SU-DHL-6 (cell line): ENCODE measurements around the gene R3HDML.
"Not testable (repeated sequence)": the region's sequence is repeated elsewhere in the genome, so short reads cannot be mapped to it uniquely, and the experiment has no call there.

Experiments
- H2AFZ ChIP-seq: fragments of 200-600 bp; sonication (generic); 2 replicates; pipeline ENCODE4 v1.6.1; 2014; ENCODE audit warnings: low read depth, mild to moderate bottlenecking, moderate library complexity, mixed read lengths, antibody characterized with exemption, low read length; ENCODE audit not compliant: severe bottlenecking
- H3F3A ChIP-seq: fragments of 200-600 bp; shearing (Covaris generic); 2 replicates; pipeline ENCODE4 v1.6.0; 2016; ENCODE audit warnings: antibody characterized with exemption, mild to moderate bottlenecking; ENCODE audit not compliant: insufficient read depth
- H3K27ac ChIP-seq: fragments of 200-600 bp; sonication (generic); 2 replicates; pipeline ENCODE4 v1.5.1; 2016; ENCODE audit warnings: low read depth, mild to moderate bottlenecking, low read length, moderate library complexity, mixed read lengths
- H3K27me3 ChIP-seq: fragments of 200-600 bp; sonication (generic), shearing (Covaris generic); 2 replicates; pipeline ENCODE4 v1.6.0; 2014; ENCODE audit warnings: mild to moderate bottlenecking, low read length
- H3K36me3 ChIP-seq: fragments of 200-600 bp; sonication (generic); 2 replicates; pipeline ENCODE4 v1.6.1; 2014; ENCODE audit warnings: mild to moderate bottlenecking, low read length, mixed read lengths
- H3K4me2 ChIP-seq: fragments of 300-600, 200-600 bp; shearing (Covaris generic), sonication (generic); 2 replicates; pipeline ENCODE4 v1.6.0; 2014; ENCODE audit warnings: low read length, low read depth, mild to moderate bottlenecking; ENCODE audit not compliant: poor library complexity, severe bottlenecking
- H3K4me3 ChIP-seq: fragments of 200-600 bp; sonication (generic); 2 replicates; pipeline ENCODE4 v1.5.1; 2014; ENCODE audit warnings: antibody characterized with exemption, low read length, mild to moderate bottlenecking, mixed read lengths; ENCODE audit not compliant: insufficient read depth, poor library complexity, severe bottlenecking
- H3K79me2 ChIP-seq: fragments of 200-600 bp; sonication (generic); 2 replicates; pipeline ENCODE4 v1.6.1; 2014; ENCODE audit warnings: mild to moderate bottlenecking, low read length, moderate library complexity; ENCODE audit not compliant: insufficient read depth
- H3K9ac ChIP-seq: fragments of 200-600 bp; sonication (generic); 2 replicates; pipeline ENCODE4 v1.7.0; 2014; ENCODE audit warnings: mild to moderate bottlenecking, low read length
- H3K9me2 ChIP-seq: fragments of 200-600 bp; sonication (generic); replicated peaks from 2 replicates; pipeline ENCODE4 v1.6.1; 2014; ENCODE audit warnings: low read length; ENCODE audit not compliant: insufficient read depth
- H3K9me3 ChIP-seq: fragments of 200-600 bp; sonication (generic); 2 replicates; pipeline ENCODE4 v1.6.1; 2014; ENCODE audit warnings: low read length, mixed read lengths; ENCODE audit not compliant: insufficient read depth
- H4K20me1 ChIP-seq: fragments of 200-600 bp; sonication (generic); 2 replicates; pipeline ENCODE4 v1.6.1; 2014; ENCODE audit warnings: low read depth, mild to moderate bottlenecking, antibody characterized with exemption, low read length, moderate library complexity, mixed read lengths
- EZH2phosphoT487 ChIP-seq: fragments of 200-600 bp; sonication (generic), shearing (Covaris generic); conservative IDR thresholded peaks from 2 replicates; pipeline ENCODE4 v1.6.1; 2018; ENCODE audit warnings: mild to moderate bottlenecking, antibody characterized with exemption, low read length, moderate library complexity, mixed read lengths
- TF ChIP-seq, protein P1 (sequence below): fragments of 200-600 bp; sonication (generic); IDR thresholded peaks from one replicate; pipeline ENCODE4 v1.5.1; 2017; ENCODE audit warnings: antibody characterized with exemption, mild to moderate bottlenecking, low read length, moderate library complexity; ENCODE audit not compliant: insufficient read depth, poor library complexity, severe bottlenecking

Gene R3HDML

DNA sequence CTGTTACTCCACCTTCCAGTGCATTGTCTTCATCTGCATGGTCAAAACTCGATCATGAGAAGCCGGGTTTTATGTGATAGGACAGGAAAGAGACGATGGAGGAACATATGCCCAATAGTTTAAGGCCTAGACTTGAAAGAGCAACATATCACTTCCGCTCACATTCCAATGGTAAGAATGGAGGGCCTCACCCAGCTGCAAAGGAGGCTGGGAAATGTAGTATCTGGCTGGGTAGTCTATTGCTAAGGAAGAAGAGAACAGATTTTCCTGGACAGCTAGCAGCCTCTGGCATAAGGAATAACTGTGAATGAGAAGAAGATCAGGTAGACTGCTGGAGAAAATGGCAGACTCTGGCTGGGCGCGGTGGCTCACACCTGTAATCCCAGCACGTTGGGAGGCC, 45.1 kb upstream of the R3HDML start:
- no peaks in the 10 kb centered on the region for H3K36me3 ChIP-seq
- no peak for TF ChIP-seq EZH2phosphoT487
- TF ChIP-seq, protein P1, sequence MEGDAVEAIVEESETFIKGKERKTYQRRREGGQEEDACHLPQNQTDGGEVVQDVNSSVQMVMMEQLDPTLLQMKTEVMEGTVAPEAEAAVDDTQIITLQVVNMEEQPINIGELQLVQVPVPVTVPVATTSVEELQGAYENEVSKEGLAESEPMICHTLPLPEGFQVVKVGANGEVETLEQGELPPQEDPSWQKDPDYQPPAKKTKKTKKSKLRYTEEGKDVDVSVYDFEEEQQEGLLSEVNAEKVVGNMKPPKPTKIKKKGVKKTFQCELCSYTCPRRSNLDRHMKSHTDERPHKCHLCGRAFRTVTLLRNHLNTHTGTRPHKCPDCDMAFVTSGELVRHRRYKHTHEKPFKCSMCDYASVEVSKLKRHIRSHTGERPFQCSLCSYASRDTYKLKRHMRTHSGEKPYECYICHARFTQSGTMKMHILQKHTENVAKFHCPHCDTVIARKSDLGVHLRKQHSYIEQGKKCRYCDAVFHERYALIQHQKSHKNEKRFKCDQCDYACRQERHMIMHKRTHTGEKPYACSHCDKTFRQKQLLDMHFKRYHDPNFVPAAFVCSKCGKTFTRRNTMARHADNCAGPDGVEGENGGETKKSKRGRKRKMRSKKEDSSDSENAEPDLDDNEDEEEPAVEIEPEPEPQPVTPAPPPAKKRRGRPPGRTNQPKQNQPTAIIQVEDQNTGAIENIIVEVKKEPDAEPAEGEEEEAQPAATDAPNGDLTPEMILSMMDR = no peak
- H3F3A ChIP-seq = no peaks in the 10 kb centered on the region
- H2AFZ ChIP-seq = no peak overlapping the region
- H3K9ac ChIP-seq = no peak overlapping the region
- no peak overlapping the region for H3K4me3 ChIP-seq
- H3K9me3 ChIP-seq = no peaks in the 10 kb centered on the region
- H3K79me2 ChIP-seq = no peaks in the 10 kb centered on the region
- no peaks in the 10 kb centered on the region for H3K9me2 ChIP-seq
- H4K20me1 ChIP-seq = no peaks in the 10 kb centered on the region
- no peak overlapping the region for H3K27ac ChIP-seq
- no peak overlapping the region for H3K4me2 ChIP-seq
- H3K27me3 ChIP-seq = no peaks in the 10 kb centered on the region

DNA sequence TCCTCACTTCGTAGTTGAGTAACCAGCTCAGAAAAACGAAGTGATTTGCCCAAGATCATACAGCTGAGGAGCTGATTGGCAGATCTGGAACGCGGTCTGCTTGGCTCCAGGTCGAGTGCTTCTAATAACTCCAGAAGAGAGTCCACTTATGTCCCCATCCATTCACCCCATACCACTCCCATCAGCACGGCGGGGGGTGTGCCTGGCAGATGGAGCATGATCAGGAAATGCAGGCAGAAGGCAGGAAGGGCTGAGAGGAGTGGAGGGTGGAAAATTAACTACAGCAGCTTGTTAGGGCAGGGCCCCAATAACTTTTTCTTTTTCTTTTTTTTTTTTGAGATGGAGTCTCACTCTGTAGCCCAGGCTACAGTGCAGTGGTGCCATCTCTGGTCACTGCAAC, 40.8 kb upstream of the R3HDML start:
- no peaks in the 10 kb centered on the region for H3F3A ChIP-seq
- no peaks in the 10 kb centered on the region for H3K9me2 ChIP-seq
- no peak overlapping the region for H3K27ac ChIP-seq
- no peak for TF ChIP-seq EZH2phosphoT487
- TF ChIP-seq, protein P1 = no peak
- no peaks in the 10 kb centered on the region for H3K36me3 ChIP-seq
- no peaks in the 10 kb centered on the region for H3K9me3 ChIP-seq
- no peaks in the 10 kb centered on the region for H4K20me1 ChIP-seq
- no peaks in the 10 kb centered on the region for H3K79me2 ChIP-seq
- H3K27me3 ChIP-seq = no peaks in the 10 kb centered on the region
- no peak overlapping the region for H3K9ac ChIP-seq
- no peak overlapping the region for H3K4me2 ChIP-seq
- H2AFZ ChIP-seq = no peak overlapping the region
- no peak overlapping the region for H3K4me3 ChIP-seq

DNA sequence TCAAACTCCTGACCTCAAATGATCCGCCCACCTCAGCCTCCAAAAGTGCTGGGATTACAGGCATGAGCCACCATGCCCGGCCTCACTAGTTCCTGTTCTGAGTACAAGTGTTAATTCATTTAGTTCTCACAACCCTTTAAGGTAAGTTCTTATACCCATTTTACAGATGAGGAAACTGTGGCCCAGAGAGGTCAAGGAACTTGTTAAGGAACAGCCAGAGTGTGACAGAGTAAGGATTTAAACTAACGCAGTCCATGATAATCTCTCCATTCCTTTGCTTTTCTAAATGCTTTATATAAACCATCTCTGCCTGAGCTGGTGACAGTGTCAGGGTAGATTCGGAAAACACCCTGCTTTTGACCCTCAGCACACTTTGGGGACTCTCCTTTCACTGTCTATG, 39.1 kb upstream of the R3HDML start:
- no peaks in the 10 kb centered on the region for H3F3A ChIP-seq
- no peaks in the 10 kb centered on the region for H3K79me2 ChIP-seq
- H4K20me1 ChIP-seq = no peaks in the 10 kb centered on the region
- no peak overlapping the region for H2AFZ ChIP-seq
- H3K36me3 ChIP-seq = no peaks in the 10 kb centered on the region
- no peaks in the 10 kb centered on the region for H3K27me3 ChIP-seq
- no peaks in the 10 kb centered on the region for H3K9me3 ChIP-seq
- no peak overlapping the region for H3K4me2 ChIP-seq
- H3K9ac ChIP-seq = no peak overlapping the region
- H3K27ac ChIP-seq = no peak overlapping the region
- H3K9me2 ChIP-seq = no peaks in the 10 kb centered on the region
- TF ChIP-seq, protein P1 = no peak
- TF ChIP-seq EZH2phosphoT487 = no peak
- no peak overlapping the region for H3K4me3 ChIP-seq

DNA sequence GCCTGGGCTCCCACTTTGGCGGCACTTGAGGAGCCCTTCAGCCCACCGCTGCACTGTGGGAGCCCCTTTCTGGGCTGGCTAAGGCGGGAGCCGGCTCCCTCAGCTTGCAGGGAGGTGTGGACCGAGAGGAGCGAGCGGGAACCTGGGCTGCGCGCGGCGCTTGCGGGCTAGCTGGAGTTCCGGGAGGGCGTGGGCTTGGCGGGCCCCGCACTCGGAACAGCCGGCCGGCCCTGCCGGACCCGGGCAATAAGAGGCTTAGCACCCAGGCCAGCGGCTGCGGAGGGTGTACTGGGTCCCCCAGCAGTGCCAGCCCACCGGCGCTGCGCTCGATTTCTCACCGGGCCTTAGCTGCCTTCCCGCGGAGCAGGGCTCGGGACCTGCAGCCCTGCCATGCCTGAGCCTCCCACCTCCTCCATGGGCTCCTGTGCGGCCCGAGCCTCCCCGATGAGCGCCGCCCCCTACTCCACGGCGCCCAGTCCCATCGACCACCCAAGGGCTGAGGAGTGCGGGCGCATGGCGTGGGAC, 37.8 kb upstream of the R3HDML start:
- not testable (repeated sequence) for H4K20me1 ChIP-seq, H3K4me2 ChIP-seq, H3K27ac ChIP-seq, H3K9ac ChIP-seq, H3K4me3 ChIP-seq, H2AFZ ChIP-seq, H3K9me3 ChIP-seq, H3K9me2 ChIP-seq, H3K27me3 ChIP-seq, H3K36me3 ChIP-seq, H3F3A ChIP-seq, H3K79me2 ChIP-seq
